NCI-H1417 (cell line): Measurements from ENCODE around the gene CHRNA3.

ENCODE experiments used
- DNase-seq, 3 experiments: peaks; one replicate each; lab custom pipeline; 2025; lab: John Stamatoyannopoulos, UW

The CHRNA3 gene

GRCh38 chr15:78620527-78621421 is at the start of gene CHRNA3:
CHRNA3 (minus strand) TSS chr15:78620996; CDS start chr15:78620794, 202 bp downstream.
- peak in 2 of 3 experiments; percentile 66 to 71 for DNase-seq

GRCh38 chr15:78668987-78669386 is 48.2 kb upstream of the CHRNA3 start:
- DNase-seq, result no peak

GRCh38 chr15:78667578-78668236 is 46.9 kb upstream of the CHRNA3 start:
- no peak for DNase-seq

GRCh38 chr15:78666010-78666409 is 45.2 kb upstream of the CHRNA3 start:
- no peak for DNase-seq

- DNase-seq, result no peak
Measured at GRCh38 chr15:78663703-78664102, 42.9 kb upstream of the CHRNA3 start.

- DNase-seq, result no peak
Measured at GRCh38 chr15:78662028-78662427, 41.2 kb upstream of the CHRNA3 start.

- no peak for DNase-seq
Measured at GRCh38 chr15:78661001-78661400, 40.2 kb upstream of the CHRNA3 start.

GRCh38 chr15:78660584-78660983 is 39.8 kb upstream of the CHRNA3 start:
- no peak for DNase-seq

- no peak for DNase-seq
Measured at GRCh38 chr15:78658823-78659222, 38.0 kb upstream of the CHRNA3 start.

- DNase-seq, result no peak
Measured at GRCh38 chr15:78654272-78654671, 33.5 kb upstream of the CHRNA3 start.

GRCh38 chr15:78651930-78652615 is 31.3 kb upstream of the CHRNA3 start:
- no peak for DNase-seq

- no peak for DNase-seq
Measured at GRCh38 chr15:78651007-78651406, 30.2 kb upstream of the CHRNA3 start.

GRCh38 chr15:78650022-78650421 is 29.2 kb upstream of the CHRNA3 start:
- no peak for DNase-seq

GRCh38 chr15:78645009-78645408 is 24.2 kb upstream of the CHRNA3 start:
- DNase-seq, result no peak

GRCh38 chr15:78642331-78642730 is 21.5 kb upstream of the CHRNA3 start:
- DNase-seq, result no peak

- DNase-seq, result no peak
Measured at GRCh38 chr15:78641749-78642275, 21.0 kb upstream of the CHRNA3 start.

GRCh38 chr15:78641102-78641748 is 20.4 kb upstream of the CHRNA3 start, which contains the start of gene CHRNB4:
CHRNB4 (minus strand) TSS chr15:78641210; CDS start chr15:78641133, 77 bp downstream.
- DNase-seq, result peak in 2 of 3 experiments; percentile 48 to 56

- peak in 2 of 3 experiments; percentile 33 to 44 for DNase-seq
Measured at GRCh38 chr15:78640527-78641101, 19.8 kb upstream of the CHRNA3 start.

- DNase-seq, result peak; percentile 38 to 88 (median 68)
Measured at GRCh38 chr15:78638658-78639314, 18.0 kb upstream of the CHRNA3 start.

GRCh38 chr15:78637776-78638435 is 17.1 kb upstream of the CHRNA3 start:
- DNase-seq, result peak in 2 of 3 experiments; percentile 52 to 81
